ENCODE measurements around the gene NFKBIB. TPM values are rescaled to one million over a fixed set of nuclear protein-coding genes. Genes with fewer than 3 reads are reported as not detected.

The NFKBIB gene
- total and polyA plus RNA-seq, 2 of the 13 experiments (the other 11 are each of a cell fraction or from before 2014, with no cell fraction given), result 8.6 to 14.9 TPM

DNA sequence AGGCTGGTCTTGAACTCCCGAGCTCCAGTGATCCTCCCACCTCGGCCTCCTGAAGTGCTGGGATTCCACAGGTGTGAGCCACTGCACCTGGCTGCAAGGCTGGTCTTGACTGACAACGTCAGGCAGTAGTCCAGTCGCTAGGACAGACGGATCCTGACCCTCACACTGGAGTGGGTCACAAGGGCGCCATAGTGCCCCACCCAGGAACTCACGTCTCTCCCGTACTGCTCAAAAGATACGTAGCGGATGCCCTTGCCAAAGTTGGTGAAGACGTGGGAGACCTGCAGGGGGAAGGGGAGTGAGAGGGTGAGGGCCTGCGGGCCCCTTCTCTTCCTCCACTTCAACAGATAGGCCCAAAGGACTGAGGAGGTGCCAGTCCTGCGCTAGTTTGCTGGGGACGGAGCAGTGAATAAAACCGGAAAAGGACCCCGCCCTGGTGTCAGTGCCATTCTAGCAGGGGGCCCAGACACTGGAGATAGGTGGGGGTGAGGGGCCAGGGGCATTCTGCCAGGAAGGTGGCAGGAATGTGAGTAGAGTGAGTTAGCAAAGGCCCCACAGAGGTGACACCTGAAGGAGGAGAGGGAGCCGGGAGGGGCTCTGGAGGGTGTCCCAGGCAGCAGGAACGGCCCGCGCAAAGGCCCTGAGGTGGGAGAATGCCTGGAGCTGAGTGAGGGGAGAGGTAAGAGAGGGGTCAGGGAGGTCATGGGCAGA is 42.9 kb downstream of the NFKBIB start (continued):
- TF ChIP-seq, protein P1, sequence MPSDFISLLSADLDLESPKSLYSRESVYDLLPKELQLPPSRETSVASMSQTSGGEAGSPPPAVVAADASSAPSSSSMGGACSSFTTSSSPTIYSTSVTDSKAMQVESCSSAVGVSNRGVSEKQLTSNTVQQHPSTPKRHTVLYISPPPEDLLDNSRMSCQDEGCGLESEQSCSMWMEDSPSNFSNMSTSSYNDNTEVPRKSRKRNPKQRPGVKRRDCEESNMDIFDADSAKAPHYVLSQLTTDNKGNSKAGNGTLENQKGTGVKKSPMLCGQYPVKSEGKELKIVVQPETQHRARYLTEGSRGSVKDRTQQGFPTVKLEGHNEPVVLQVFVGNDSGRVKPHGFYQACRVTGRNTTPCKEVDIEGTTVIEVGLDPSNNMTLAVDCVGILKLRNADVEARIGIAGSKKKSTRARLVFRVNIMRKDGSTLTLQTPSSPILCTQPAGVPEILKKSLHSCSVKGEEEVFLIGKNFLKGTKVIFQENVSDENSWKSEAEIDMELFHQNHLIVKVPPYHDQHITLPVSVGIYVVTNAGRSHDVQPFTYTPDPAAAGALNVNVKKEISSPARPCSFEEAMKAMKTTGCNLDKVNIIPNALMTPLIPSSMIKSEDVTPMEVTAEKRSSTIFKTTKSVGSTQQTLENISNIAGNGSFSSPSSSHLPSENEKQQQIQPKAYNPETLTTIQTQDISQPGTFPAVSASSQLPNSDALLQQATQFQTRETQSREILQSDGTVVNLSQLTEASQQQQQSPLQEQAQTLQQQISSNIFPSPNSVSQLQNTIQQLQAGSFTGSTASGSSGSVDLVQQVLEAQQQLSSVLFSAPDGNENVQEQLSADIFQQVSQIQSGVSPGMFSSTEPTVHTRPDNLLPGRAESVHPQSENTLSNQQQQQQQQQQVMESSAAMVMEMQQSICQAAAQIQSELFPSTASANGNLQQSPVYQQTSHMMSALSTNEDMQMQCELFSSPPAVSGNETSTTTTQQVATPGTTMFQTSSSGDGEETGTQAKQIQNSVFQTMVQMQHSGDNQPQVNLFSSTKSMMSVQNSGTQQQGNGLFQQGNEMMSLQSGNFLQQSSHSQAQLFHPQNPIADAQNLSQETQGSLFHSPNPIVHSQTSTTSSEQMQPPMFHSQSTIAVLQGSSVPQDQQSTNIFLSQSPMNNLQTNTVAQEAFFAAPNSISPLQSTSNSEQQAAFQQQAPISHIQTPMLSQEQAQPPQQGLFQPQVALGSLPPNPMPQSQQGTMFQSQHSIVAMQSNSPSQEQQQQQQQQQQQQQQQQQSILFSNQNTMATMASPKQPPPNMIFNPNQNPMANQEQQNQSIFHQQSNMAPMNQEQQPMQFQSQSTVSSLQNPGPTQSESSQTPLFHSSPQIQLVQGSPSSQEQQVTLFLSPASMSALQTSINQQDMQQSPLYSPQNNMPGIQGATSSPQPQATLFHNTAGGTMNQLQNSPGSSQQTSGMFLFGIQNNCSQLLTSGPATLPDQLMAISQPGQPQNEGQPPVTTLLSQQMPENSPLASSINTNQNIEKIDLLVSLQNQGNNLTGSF (CRISPR knock-in tag; IDR thresholded peaks at IDR 0.05), result no peak
- no peak for TF ChIP-seq RCOR2 (CRISPR knock-in tag; IDR thresholded peaks at IDR 0.05)
- TF ChIP-seq SP2 (CRISPR knock-in tag; IDR thresholded peaks at IDR 0.05), result no peak
- TF ChIP-seq, protein P2, sequence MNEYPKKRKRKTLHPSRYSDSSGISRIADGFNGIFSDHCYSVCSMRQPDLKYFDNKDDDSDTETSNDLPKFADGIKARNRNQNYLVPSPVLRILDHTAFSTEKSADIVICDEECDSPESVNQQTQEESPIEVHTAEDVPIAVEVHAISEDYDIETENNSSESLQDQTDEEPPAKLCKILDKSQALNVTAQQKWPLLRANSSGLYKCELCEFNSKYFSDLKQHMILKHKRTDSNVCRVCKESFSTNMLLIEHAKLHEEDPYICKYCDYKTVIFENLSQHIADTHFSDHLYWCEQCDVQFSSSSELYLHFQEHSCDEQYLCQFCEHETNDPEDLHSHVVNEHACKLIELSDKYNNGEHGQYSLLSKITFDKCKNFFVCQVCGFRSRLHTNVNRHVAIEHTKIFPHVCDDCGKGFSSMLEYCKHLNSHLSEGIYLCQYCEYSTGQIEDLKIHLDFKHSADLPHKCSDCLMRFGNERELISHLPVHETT (CRISPR knock-in tag; conservative IDR thresholded peaks at IDR 0.05), result no peak
- no peak for TF ChIP-seq ZNF251 (CRISPR knock-in tag; IDR thresholded peaks at IDR 0.05)
- no peak for TF ChIP-seq NRL (CRISPR knock-in tag; IDR thresholded peaks at IDR 0.05; ENCODE audit: borderline replicate concordance)
- TF ChIP-seq ELF3 (CRISPR knock-in tag; IDR thresholded peaks at IDR 0.05), result no peak
- TF ChIP-seq, protein P3, sequence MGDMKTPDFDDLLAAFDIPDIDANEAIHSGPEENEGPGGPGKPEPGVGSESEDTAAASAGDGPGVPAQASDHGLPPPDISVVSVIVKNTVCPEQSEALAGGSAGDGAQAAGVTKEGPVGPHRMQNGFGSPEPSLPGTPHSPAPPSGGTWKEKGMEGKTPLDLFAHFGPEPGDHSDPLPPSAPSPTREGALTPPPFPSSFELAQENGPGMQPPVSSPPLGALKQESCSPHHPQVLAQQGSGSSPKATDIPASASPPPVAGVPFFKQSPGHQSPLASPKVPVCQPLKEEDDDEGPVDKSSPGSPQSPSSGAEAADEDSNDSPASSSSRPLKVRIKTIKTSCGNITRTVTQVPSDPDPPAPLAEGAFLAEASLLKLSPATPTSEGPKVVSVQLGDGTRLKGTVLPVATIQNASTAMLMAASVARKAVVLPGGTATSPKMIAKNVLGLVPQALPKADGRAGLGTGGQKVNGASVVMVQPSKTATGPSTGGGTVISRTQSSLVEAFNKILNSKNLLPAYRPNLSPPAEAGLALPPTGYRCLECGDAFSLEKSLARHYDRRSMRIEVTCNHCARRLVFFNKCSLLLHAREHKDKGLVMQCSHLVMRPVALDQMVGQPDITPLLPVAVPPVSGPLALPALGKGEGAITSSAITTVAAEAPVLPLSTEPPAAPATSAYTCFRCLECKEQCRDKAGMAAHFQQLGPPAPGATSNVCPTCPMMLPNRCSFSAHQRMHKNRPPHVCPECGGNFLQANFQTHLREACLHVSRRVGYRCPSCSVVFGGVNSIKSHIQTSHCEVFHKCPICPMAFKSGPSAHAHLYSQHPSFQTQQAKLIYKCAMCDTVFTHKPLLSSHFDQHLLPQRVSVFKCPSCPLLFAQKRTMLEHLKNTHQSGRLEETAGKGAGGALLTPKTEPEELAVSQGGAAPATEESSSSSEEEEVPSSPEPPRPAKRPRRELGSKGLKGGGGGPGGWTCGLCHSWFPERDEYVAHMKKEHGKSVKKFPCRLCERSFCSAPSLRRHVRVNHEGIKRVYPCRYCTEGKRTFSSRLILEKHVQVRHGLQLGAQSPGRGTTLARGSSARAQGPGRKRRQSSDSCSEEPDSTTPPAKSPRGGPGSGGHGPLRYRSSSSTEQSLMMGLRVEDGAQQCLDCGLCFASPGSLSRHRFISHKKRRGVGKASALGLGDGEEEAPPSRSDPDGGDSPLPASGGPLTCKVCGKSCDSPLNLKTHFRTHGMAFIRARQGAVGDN (CRISPR knock-in tag; IDR thresholded peaks at IDR 0.05), result peak; percentile 15; the same call in 1 of the 2 replicates
- TF ChIP-seq, protein P4, sequence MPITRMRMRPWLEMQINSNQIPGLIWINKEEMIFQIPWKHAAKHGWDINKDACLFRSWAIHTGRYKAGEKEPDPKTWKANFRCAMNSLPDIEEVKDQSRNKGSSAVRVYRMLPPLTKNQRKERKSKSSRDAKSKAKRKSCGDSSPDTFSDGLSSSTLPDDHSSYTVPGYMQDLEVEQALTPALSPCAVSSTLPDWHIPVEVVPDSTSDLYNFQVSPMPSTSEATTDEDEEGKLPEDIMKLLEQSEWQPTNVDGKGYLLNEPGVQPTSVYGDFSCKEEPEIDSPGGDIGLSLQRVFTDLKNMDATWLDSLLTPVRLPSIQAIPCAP (CRISPR knock-in tag; IDR thresholded peaks at IDR 0.05; ENCODE audit: low read depth), result no peak
- TF ChIP-seq, protein P5, sequence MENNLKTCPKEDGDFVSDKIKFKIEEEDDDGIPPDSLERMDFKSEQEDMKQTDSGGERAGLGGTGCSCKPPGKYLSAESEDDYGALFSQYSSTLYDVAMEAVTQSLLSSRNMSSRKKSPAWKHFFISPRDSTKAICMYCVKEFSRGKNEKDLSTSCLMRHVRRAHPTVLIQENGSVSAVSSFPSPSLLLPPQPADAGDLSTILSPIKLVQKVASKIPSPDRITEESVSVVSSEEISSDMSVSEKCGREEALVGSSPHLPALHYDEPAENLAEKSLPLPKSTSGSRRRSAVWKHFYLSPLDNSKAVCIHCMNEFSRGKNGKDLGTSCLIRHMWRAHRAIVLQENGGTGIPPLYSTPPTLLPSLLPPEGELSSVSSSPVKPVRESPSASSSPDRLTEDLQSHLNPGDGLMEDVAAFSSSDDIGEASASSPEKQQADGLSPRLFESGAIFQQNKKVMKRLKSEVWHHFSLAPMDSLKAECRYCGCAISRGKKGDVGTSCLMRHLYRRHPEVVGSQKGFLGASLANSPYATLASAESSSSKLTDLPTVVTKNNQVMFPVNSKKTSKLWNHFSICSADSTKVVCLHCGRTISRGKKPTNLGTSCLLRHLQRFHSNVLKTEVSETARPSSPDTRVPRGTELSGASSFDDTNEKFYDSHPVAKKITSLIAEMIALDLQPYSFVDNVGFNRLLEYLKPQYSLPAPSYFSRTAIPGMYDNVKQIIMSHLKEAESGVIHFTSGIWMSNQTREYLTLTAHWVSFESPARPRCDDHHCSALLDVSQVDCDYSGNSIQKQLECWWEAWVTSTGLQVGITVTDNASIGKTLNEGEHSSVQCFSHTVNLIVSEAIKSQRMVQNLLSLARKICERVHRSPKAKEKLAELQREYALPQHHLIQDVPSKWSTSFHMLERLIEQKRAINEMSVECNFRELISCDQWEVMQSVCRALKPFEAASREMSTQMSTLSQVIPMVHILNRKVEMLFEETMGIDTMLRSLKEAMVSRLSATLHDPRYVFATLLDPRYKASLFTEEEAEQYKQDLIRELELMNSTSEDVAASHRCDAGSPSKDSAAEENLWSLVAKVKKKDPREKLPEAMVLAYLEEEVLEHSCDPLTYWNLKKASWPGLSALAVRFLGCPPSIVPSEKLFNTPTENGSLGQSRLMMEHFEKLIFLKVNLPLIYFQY (CRISPR knock-in tag; IDR thresholded peaks at IDR 0.05; ENCODE audit: borderline replicate concordance), result no peak
- TF ChIP-seq ATAD3A (CRISPR knock-in tag; IDR thresholded peaks at IDR 0.05), result no peak
